ENCODE measurements around the gene CRYBG3.

DNA sequence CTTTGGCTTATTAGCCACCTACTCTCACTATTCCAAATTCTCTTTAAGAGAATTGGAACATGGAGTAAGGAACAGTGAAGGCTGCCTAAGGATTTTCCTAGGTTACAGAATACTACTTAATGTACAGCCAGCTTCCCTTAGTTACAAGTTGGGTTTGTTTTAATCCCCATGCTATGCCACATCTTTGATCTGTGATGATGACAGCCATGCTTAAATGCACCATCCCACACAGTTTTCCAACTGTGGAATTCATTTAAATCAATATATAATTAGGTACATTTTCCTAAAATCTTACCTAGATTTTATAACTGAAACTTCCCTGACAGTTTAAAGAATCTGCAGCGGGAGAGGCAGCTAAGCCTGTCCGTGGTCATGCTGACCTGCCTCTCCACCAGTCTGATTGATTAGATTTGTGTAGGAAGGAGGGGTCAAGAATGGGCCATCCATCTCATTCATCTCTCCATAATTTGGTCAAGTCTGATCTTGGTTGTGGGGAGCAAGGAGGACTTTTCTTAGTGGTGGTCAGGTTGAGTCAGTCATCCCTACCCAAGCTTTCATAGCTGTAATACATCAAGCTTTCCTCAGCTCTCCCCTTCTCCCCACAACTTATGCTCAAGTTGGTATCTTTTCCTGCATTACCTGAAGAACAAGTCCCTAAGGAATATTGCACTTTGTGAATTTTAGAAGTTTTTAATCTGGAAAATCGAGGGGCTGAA is 113.3 kb downstream of the CRYBG3 start:
- no peak for TF ChIP-seq POLR2A (IDR thresholded peaks at IDR 0.05)
- TF ChIP-seq, protein P1, sequence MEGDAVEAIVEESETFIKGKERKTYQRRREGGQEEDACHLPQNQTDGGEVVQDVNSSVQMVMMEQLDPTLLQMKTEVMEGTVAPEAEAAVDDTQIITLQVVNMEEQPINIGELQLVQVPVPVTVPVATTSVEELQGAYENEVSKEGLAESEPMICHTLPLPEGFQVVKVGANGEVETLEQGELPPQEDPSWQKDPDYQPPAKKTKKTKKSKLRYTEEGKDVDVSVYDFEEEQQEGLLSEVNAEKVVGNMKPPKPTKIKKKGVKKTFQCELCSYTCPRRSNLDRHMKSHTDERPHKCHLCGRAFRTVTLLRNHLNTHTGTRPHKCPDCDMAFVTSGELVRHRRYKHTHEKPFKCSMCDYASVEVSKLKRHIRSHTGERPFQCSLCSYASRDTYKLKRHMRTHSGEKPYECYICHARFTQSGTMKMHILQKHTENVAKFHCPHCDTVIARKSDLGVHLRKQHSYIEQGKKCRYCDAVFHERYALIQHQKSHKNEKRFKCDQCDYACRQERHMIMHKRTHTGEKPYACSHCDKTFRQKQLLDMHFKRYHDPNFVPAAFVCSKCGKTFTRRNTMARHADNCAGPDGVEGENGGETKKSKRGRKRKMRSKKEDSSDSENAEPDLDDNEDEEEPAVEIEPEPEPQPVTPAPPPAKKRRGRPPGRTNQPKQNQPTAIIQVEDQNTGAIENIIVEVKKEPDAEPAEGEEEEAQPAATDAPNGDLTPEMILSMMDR (IDR thresholded peaks at IDR 0.05), result no peak
